Right cardiac atrium (tissue), 5 donors: ENCODE measurements around the gene FAT2. TPM values are rescaled to one million over a fixed set of nuclear protein-coding genes. Genes with fewer than 3 reads are reported as not detected.

Source experiments
- ATAC-seq, 2 donors: fragments of 200-7000 bp; cut with Tn5 transposase; one replicate each; pipeline versions ENCODE4 v1.8.0 to v1.9.1; 2020; ENCODE audit warnings: moderate library complexity in 2 of 2, mild to moderate bottlenecking in 1 of 2
- DNase-seq, 3 donors: peaks; one replicate each; pipeline ENCODE4 v3.0.0-alpha.2; 2020
- H3K27ac ChIP-seq: one replicate; pipeline ENCODE4 v1.5.1; 2013; ENCODE audit warnings: mild to moderate bottlenecking, low read length, control low read depth, moderate library complexity
- H3K27me3 ChIP-seq: one replicate; pipeline ENCODE4 v1.6.1; 2013; ENCODE audit not compliant: control insufficient read depth, insufficient read depth
- H3K4me1 ChIP-seq: one replicate; pipeline ENCODE4 v1.6.1; 2013; ENCODE audit warnings: low read length; ENCODE audit not compliant: control insufficient read depth, insufficient read depth
- H3K4me3 ChIP-seq: one replicate; pipeline ENCODE4 v1.5.1; 2013; ENCODE audit warnings: low read length, control low read depth
- H3K9me3 ChIP-seq: one replicate; pipeline ENCODE4 v1.6.1; 2013; ENCODE audit warnings: low read length; ENCODE audit not compliant: control insufficient read depth
- WGBS: extraction: QIAGEN DNeasy Blood & Tissue Kit; methylation state at CpG from one replicate; pipeline ENCODE4 v1.1.7; 2013; 5-methylcytosine and 5-hydroxymethylcytosine counted together
- intact Hi-C, 4 donors: fragments of 100-400 bp; cut with DNase I; formaldehyde crosslinking; loops; one replicate each; pipeline versions ENCODE4 v1.11.0 to v1.14.0; 2022 to 2023
- polyA plus RNA-seq: library from polyadenylated mRNA; stranded (reverse); fragments of 200-250 nt; gene quantifications from one replicate; pipeline ENCODE4 v1.2.3, GENCODE V29; 2013
- total RNA-seq, 4 donors: library from RNA; stranded (reverse); fragmentation: NEBNext Ultra II Directional; extraction: Animal tissue kit (Norgen Biotek cat#: 25700); gene quantifications; one replicate each; pipeline ENCODE4 v1.2.1, GENCODE V29; 2021
- donor health status: healthy with polysubstance abuse.
- donor health status: DM: no; HTN: yes; CAD: no.
- donor health status: DM: no; HTN: no; CAD: no.
- donor health status: DM: no; HTN: yes; CAD: no; lungs with severe emphysema.
- donor health status: DM: yes; HTN: yes; CAD: no.

FAT2 gene
- total and polyA plus RNA-seq, 5 donors: under 0.01 to 0.03 TPM; not detected in 3

GRCh38 chr5:151611127-151611775 is 20.1 kb upstream of the FAT2 start:
- ATAC-seq (no peak), DNase-seq (no peak)
- H3K27me3 ChIP-seq: no peaks in the 10 kb centered on the region
- intact Hi-C loops: no loop called here
- no peak overlapping the region for H3K4me3 ChIP-seq
- H3K9me3 ChIP-seq: no peaks in the 10 kb centered on the region
- H3K27ac ChIP-seq: no peak overlapping the region
- 87% methylated on average over 8 of the region's 8 CpGs for WGBS
- H3K4me1 ChIP-seq: no peaks in the 10 kb centered on the region

GRCh38 chr5:151608522-151608921 is 17.4 kb upstream of the FAT2 start:
- intact Hi-C loops: no loop called here
- ATAC-seq (no peak), DNase-seq (no peak)
- Histone ChIP-seq H3K27ac (no peak overlapping the region), H3K9me3 (no peaks in the 10 kb centered on the region), H3K4me3 (no peak overlapping the region), H3K4me1 (no peaks in the 10 kb centered on the region), H3K27me3 (no peaks in the 10 kb centered on the region)

- H3K4me1 ChIP-seq: no peaks in the 10 kb centered on the region
- no peak for ATAC-seq
- WGBS: 95% methylated on average over 3 of the region's 3 CpGs
- intact Hi-C loops: no loop called here
- no peaks in the 10 kb centered on the region for H3K27me3 ChIP-seq
- no peaks in the 10 kb centered on the region for H3K9me3 ChIP-seq
- no peak overlapping the region for H3K27ac ChIP-seq
- DNase-seq: no peak
- no peak overlapping the region for H3K4me3 ChIP-seq
These were observed 16.2 kb upstream of the FAT2 start for GRCh38 chr5:151607304-151607703.

- H3K4me3 ChIP-seq: no peak overlapping the region
- H3K27ac ChIP-seq: no peak overlapping the region
- no peaks in the 10 kb centered on the region for H3K9me3 ChIP-seq
- WGBS: 70% methylated on average over 3 of the region's 3 CpGs
- no peaks in the 10 kb centered on the region for H3K27me3 ChIP-seq
- ATAC-seq: no peak
- DNase-seq: no peak
- no peaks in the 10 kb centered on the region for H3K4me1 ChIP-seq
- intact Hi-C loops: no loop called here
These were observed 14.4 kb upstream of the FAT2 start for GRCh38 chr5:151605559-151605958.

- H3K4me3 ChIP-seq: no peak overlapping the region
- no peaks in the 10 kb centered on the region for H3K9me3 ChIP-seq
- no peaks in the 10 kb centered on the region for H3K27me3 ChIP-seq
- DNase-seq: no peak
- H3K27ac ChIP-seq: no peak overlapping the region
- no peaks in the 10 kb centered on the region for H3K4me1 ChIP-seq
- ATAC-seq: no peak
- intact Hi-C loops: no loop called here
These were observed 11.7 kb upstream of the FAT2 start for GRCh38 chr5:151602806-151603205.

GRCh38 chr5:151601391-151601790 is 10.3 kb upstream of the FAT2 start:
- ATAC-seq: no peak
- DNase-seq: no peak
- whole genome bisulfite sequencing: 76% methylated on average over 4 of the region's 4 CpGs
- intact Hi-C loops: no loop called here
- Histone ChIP-seq H3K4me1 (no peaks in the 10 kb centered on the region), H3K9me3 (no peaks in the 10 kb centered on the region), H3K27me3 (no peaks in the 10 kb centered on the region), H3K4me3 (no peak overlapping the region), H3K27ac (no peak overlapping the region)

- ATAC-seq (no peak), DNase-seq (no peak)
- Histone ChIP-seq H3K27me3 (no peaks in the 10 kb centered on the region), H3K9me3 (no peaks in the 10 kb centered on the region), H3K27ac (no peak overlapping the region), H3K4me3 (no peak overlapping the region), H3K4me1 (no peaks in the 10 kb centered on the region)
- WGBS: 89% methylated on average over 3 of the region's 3 CpGs
- intact Hi-C loops: no loop called here
These were observed 9.0 kb upstream of the FAT2 start for GRCh38 chr5:151600069-151600665.

GRCh38 chr5:151598984-151599383 is 7.9 kb upstream of the FAT2 start:
- DNase-seq: no peak
- Histone ChIP-seq H3K4me3 (no peak overlapping the region), H3K27ac (no peak overlapping the region), H3K27me3 (no peaks in the 10 kb centered on the region), H3K9me3 (no peaks in the 10 kb centered on the region), H3K4me1 (no peaks in the 10 kb centered on the region)
- 79% methylated on average over 2 of the region's 2 CpGs for WGBS
- intact Hi-C loops: no loop called here
- no peak for ATAC-seq

GRCh38 chr5:151598549-151598948 is 7.4 kb upstream of the FAT2 start:
- H3K27ac ChIP-seq: no peak overlapping the region
- intact Hi-C loops: no loop called here
- H3K27me3 ChIP-seq: no peaks in the 10 kb centered on the region
- no peak overlapping the region for H3K4me3 ChIP-seq
- no peak for ATAC-seq
- DNase-seq: no peak
- H3K4me1 ChIP-seq: no peaks in the 10 kb centered on the region
- 60% methylated on average over 1 of the region's 1 CpG for WGBS
- no peaks in the 10 kb centered on the region for H3K9me3 ChIP-seq

- H3K27ac ChIP-seq: no peak overlapping the region
- no peak for DNase-seq
These were observed 6.6 kb upstream of the FAT2 start for GRCh38 chr5:151597749-151598148.

GRCh38 chr5:151596828-151597539 is 5.9 kb upstream of the FAT2 start:
- no peaks in the 10 kb centered on the region for H3K4me1 ChIP-seq

More at GRCh38 chr5:151597749-151598148, 6.6 kb upstream of the FAT2 start:
- Histone ChIP-seq H3K4me3 (no peak overlapping the region), H3K4me1 (no peaks in the 10 kb centered on the region), H3K27me3 (no peaks in the 10 kb centered on the region), H3K9me3 (no peaks in the 10 kb centered on the region)
- intact Hi-C loops: no loop called here
- no peak for ATAC-seq
- WGBS: 77% methylated on average over 3 of the region's 3 CpGs

More at GRCh38 chr5:151596828-151597539, 5.9 kb upstream of the FAT2 start:
- Histone ChIP-seq H3K4me3 (no peak overlapping the region), H3K27ac (no peak overlapping the region), H3K27me3 (no peaks in the 10 kb centered on the region), H3K9me3 (no peaks in the 10 kb centered on the region)
- 52% methylated on average over 2 of the region's 2 CpGs for WGBS
- peak; percentile 65 to 72 for ATAC-seq
- peak in 1 of 3 donors; percentile 41 for DNase-seq
- intact Hi-C loops: no loop called here
